OCI-LY7 (cell line): Measurements from ENCODE around the gene COQ8A.

Source experiments
- CTCF ChIP-seq: fragments of 200-600 bp; sonication (generic); conservative IDR thresholded peaks from 2 replicates; pipeline ENCODE4 v1.5.1; 2014; ENCODE audit warnings: mild to moderate bottlenecking, antibody characterized with exemption, low read length, moderate library complexity, mixed read lengths
- EZH2phosphoT487 ChIP-seq: fragments of 200-600 bp; sonication (generic); IDR thresholded peaks from 2 replicates; pipeline ENCODE4 v1.6.1; 2018; ENCODE audit warnings: low read depth, borderline replicate concordance, mild to moderate bottlenecking, mixed run types, antibody characterized with exemption, low read length, moderate library complexity, mixed read lengths

- no peak for TF ChIP-seq CTCF
- TF ChIP-seq EZH2phosphoT487 = no peak
These were observed 14.7 kb downstream of the COQ8A start for GRCh38 chr1:226954777-226955176.
